ENCODE results near the gene ADAMTSL1. TPM values are rescaled to one million over a fixed set of nuclear protein-coding genes. Genes with fewer than 3 reads are reported as not detected.
"Not testable (repeated sequence)": the region's sequence is repeated elsewhere in the genome, so short reads cannot be mapped to it uniquely, and the experiment has no call there.

The ADAMTSL1 gene
- total RNA-seq, 1 experiment from 2014 or later: not detected

DNA sequence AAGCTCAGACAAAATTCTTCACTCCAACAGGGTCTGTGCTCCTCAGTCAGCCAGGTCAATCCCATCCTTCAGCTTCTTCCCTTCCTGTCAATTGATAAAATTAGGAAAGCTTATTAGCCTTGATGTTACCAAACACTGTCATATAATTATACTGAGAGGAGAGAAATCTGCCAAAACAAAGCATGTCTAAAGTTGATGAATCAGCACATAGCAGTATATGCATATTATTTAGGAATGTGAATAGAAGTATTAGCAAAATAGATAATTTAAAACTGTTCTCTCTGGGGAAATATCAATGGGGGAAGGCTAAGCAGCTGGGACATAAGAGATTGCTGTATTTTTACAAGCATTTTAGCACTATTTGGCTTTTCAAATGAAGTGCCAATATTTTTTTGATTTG is 451.9 kb downstream of the ADAMTSL1 start:
- DNase-seq: no peak
- no peak for TF ChIP-seq CTCF (IDR thresholded peaks at IDR 0.05; ENCODE audit: unreplicated experiment)
- Mint-ChIP-seq H3K9me3 (ENCODE audit: low read depth, unreplicated experiment) (no peaks in the 10 kb centered on the region), H3K27ac (ENCODE audit: unreplicated experiment) (no peak overlapping the region), H3K27me3 (ENCODE audit: unreplicated experiment) (peaks cover 11% of the 10 kb centered on the region), H3K4me3 (ENCODE audit: low read depth, unreplicated experiment) (no peak overlapping the region), H3K36me3 (ENCODE audit: insufficient read depth, unreplicated experiment) (no peaks in the 10 kb centered on the region), H3K4me1 (ENCODE audit: low read depth, unreplicated experiment) (no peaks in the 10 kb centered on the region)
- no TSS peak for BruUV-seq (replicated peaks)
- CTCF ChIA-PET: no interaction called here
- intact Hi-C loops (cut with micrococcal nuclease; ENCODE audit: unreplicated experiment): no loop called here

GRCh38 chr9:18926513-18926912 is 452.6 kb downstream of the ADAMTSL1 start:
- Mint-ChIP-seq H3K36me3 (ENCODE audit: insufficient read depth, unreplicated experiment) (no peaks in the 10 kb centered on the region), H3K4me1 (ENCODE audit: low read depth, unreplicated experiment) (no peaks in the 10 kb centered on the region), H3K27me3 (ENCODE audit: unreplicated experiment) (peaks cover 15% of the 10 kb centered on the region), H3K27ac (ENCODE audit: unreplicated experiment) (no peak overlapping the region), H3K4me3 (ENCODE audit: low read depth, unreplicated experiment) (no peak overlapping the region), H3K9me3 (ENCODE audit: low read depth, unreplicated experiment) (no peaks in the 10 kb centered on the region)
- no peak for DNase-seq
- no TSS peak for BruUV-seq (replicated peaks)
- CTCF ChIA-PET: no interaction called here
- TF ChIP-seq CTCF (IDR thresholded peaks at IDR 0.05; ENCODE audit: unreplicated experiment): no peak
- intact Hi-C loops (cut with micrococcal nuclease; ENCODE audit: unreplicated experiment): no loop called here

- no peaks in the 10 kb centered on the region for H3K36me3 Mint-ChIP-seq (ENCODE audit: insufficient read depth, unreplicated experiment)
- no peak overlapping the region for H3K4me3 Mint-ChIP-seq (ENCODE audit: low read depth, unreplicated experiment)
- BruUV-seq (replicated peaks): no TSS peak
- H3K27ac Mint-ChIP-seq (ENCODE audit: unreplicated experiment): no peak overlapping the region
- DNase-seq: no peak
- CTCF ChIA-PET: interaction anchor here (1.2 kb wide), 1 partner anchor 117 kb away, joined by 3 read pairs; no protein-coding TSS in a partner anchor
- intact Hi-C loops (cut with micrococcal nuclease; ENCODE audit: unreplicated experiment): no loop called here
- H3K4me1 Mint-ChIP-seq (ENCODE audit: low read depth, unreplicated experiment): no peaks in the 10 kb centered on the region
- no peak for TF ChIP-seq CTCF (IDR thresholded peaks at IDR 0.05; ENCODE audit: unreplicated experiment)
- no peaks in the 10 kb centered on the region for H3K9me3 Mint-ChIP-seq (ENCODE audit: low read depth, unreplicated experiment)
- peaks cover 21% of the 10 kb centered on the region for H3K27me3 Mint-ChIP-seq (ENCODE audit: unreplicated experiment)
These were observed 454.8 kb downstream of the ADAMTSL1 start for GRCh38 chr9:18928711-18929110.

- intact Hi-C loops (cut with micrococcal nuclease; ENCODE audit: unreplicated experiment); H3K27ac Mint-ChIP-seq (ENCODE audit: unreplicated experiment); BruUV-seq (replicated peaks); DNase-seq; H3K9me3 Mint-ChIP-seq (ENCODE audit: low read depth, unreplicated experiment); H3K36me3 Mint-ChIP-seq (ENCODE audit: insufficient read depth, unreplicated experiment); H3K4me3 Mint-ChIP-seq (ENCODE audit: low read depth, unreplicated experiment); CTCF ChIA-PET; H3K4me1 Mint-ChIP-seq (ENCODE audit: low read depth, unreplicated experiment): not testable (repeated sequence)
- H3K27me3 Mint-ChIP-seq (ENCODE audit: unreplicated experiment): peaks cover 29% of the 10 kb centered on the region
These were observed 456.7 kb downstream of the ADAMTSL1 start for GRCh38 chr9:18930611-18931010.

- H3K4me1 Mint-ChIP-seq (ENCODE audit: low read depth, unreplicated experiment): no peaks in the 10 kb centered on the region
- CTCF ChIA-PET: no interaction called here
These were observed 461.6 kb downstream of the ADAMTSL1 start for GRCh38 chr9:18935541-18935940.

More at GRCh38 chr9:18935541-18935940, 461.6 kb downstream of the ADAMTSL1 start:
- Mint-ChIP-seq H3K9me3 (ENCODE audit: low read depth, unreplicated experiment) (no peaks in the 10 kb centered on the region), H3K36me3 (ENCODE audit: insufficient read depth, unreplicated experiment) (no peaks in the 10 kb centered on the region), H3K27ac (ENCODE audit: unreplicated experiment) (no peak overlapping the region), H3K27me3 (ENCODE audit: unreplicated experiment) (peaks cover 47% of the 10 kb centered on the region), H3K4me3 (ENCODE audit: low read depth, unreplicated experiment) (no peak overlapping the region)
- TF ChIP-seq CTCF (IDR thresholded peaks at IDR 0.05; ENCODE audit: unreplicated experiment): no peak
- intact Hi-C loops (cut with micrococcal nuclease; ENCODE audit: unreplicated experiment): no loop called here
- BruUV-seq (replicated peaks): no TSS peak
- DNase-seq: no peak
